ENCODE data around the gene IFNB1.

GRCh38 chr9:21081999-21082398 lies 4.3 kb upstream of the IFNB1 start:
- TF ChIP-seq, protein P1, sequence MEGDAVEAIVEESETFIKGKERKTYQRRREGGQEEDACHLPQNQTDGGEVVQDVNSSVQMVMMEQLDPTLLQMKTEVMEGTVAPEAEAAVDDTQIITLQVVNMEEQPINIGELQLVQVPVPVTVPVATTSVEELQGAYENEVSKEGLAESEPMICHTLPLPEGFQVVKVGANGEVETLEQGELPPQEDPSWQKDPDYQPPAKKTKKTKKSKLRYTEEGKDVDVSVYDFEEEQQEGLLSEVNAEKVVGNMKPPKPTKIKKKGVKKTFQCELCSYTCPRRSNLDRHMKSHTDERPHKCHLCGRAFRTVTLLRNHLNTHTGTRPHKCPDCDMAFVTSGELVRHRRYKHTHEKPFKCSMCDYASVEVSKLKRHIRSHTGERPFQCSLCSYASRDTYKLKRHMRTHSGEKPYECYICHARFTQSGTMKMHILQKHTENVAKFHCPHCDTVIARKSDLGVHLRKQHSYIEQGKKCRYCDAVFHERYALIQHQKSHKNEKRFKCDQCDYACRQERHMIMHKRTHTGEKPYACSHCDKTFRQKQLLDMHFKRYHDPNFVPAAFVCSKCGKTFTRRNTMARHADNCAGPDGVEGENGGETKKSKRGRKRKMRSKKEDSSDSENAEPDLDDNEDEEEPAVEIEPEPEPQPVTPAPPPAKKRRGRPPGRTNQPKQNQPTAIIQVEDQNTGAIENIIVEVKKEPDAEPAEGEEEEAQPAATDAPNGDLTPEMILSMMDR (IDR thresholded peaks at IDR 0.05): no peak
- no peak for TF ChIP-seq POLR2A (IDR thresholded peaks at IDR 0.05)
- TF ChIP-seq POLR2AphosphoS5 (IDR thresholded peaks at IDR 0.05): no peak

Data from sigmoid colon (tissue), 4 donors.